ENCODE measurements around the gene FRAS1. TPM values are rescaled to one million over a fixed set of nuclear protein-coding genes. Genes with fewer than 3 reads are reported as not detected.

The FRAS1 gene
- total RNA-seq, 5 donors from 2014 or later (not counting 1 experiment from before 2014, with no cell fraction given) = 0.23 to 0.39 (median 0.32) TPM; not detected in 2

- no peaks in the 10 kb centered on the region for H3K4me1 Mint-ChIP-seq
- H3K36me3 Mint-ChIP-seq = no peaks in the 10 kb centered on the region
- H3K27ac ChIP-seq (ENCODE audit: low read length) = no peak overlapping the region
- no peak overlapping the region for H3K4me3 ChIP-seq (ENCODE audit: control insufficient read depth in 1 of 2, extremely low read depth in 1 of 2, low read length in 1 of 2)
- no peak for ATAC-seq (replicated peaks in 1 of 4)
- H3K4me1 ChIP-seq (ENCODE audit: control insufficient read depth in 1 of 2, extremely low read depth in 1 of 2, insufficient read depth in 2 of 2, low read length in 2 of 2) = no peaks in the 10 kb centered on the region
- no peak overlapping the region for H3K4me3 Mint-ChIP-seq
- ChIA-PET CTCF (no interaction called here), POLR2A (no interaction called here)
- no peak for DNase-seq
- peaks cover 0 to 4% of the 10 kb centered on the region in 2 experiments for H3K27me3 ChIP-seq (replicated peaks in 1 of 2; ENCODE audit: control insufficient read depth in 2 of 2, extremely low read depth in 1 of 2, insufficient read depth in 2 of 2, low read length in 1 of 2)
- H3K36me3 ChIP-seq (ENCODE audit: control insufficient read depth in 2 of 2, extremely low read depth in 1 of 2, insufficient read depth in 1 of 2, low read length in 1 of 2) = no peaks in the 10 kb centered on the region
- H3K9me3 ChIP-seq = no peaks in the 10 kb centered on the region
- no peak overlapping the region for H3K27ac Mint-ChIP-seq
- no CpG with 5 or more reads among the region's 4 CpGs for WGBS (ENCODE audit: insufficient coverage)
- H3K9me3 Mint-ChIP-seq = no peaks in the 10 kb centered on the region
- peaks cover 0 to 4% of the 10 kb centered on the region in 2 donors for H3K27me3 Mint-ChIP-seq
These were observed 312.6 kb downstream of the FRAS1 start for GRCh38 chr4:78369679-78370078.

GRCh38 chr4:78370631-78371372 lies 313.7 kb downstream of the FRAS1 start:
- no peaks in the 10 kb centered on the region for H3K4me1 ChIP-seq (ENCODE audit: control insufficient read depth in 1 of 2, extremely low read depth in 1 of 2, insufficient read depth in 2 of 2, low read length in 2 of 2)
- H3K9me3 Mint-ChIP-seq = no peaks in the 10 kb centered on the region
- peaks cover 0 to 4% of the 10 kb centered on the region in 2 experiments for H3K27me3 ChIP-seq (replicated peaks in 1 of 2; ENCODE audit: control insufficient read depth in 2 of 2, extremely low read depth in 1 of 2, insufficient read depth in 2 of 2, low read length in 1 of 2)
- CTCF ChIA-PET = no interaction called here
- POLR2A ChIA-PET = interaction anchor here in 1 of 2 donors (0.7 kb wide), 1 partner anchor 28 kb away, joined by 4 read pairs; no protein-coding TSS in a partner anchor
- H3K27ac ChIP-seq (ENCODE audit: low read length) = no peak overlapping the region
- no peaks in the 10 kb centered on the region for H3K36me3 ChIP-seq (ENCODE audit: control insufficient read depth in 2 of 2, extremely low read depth in 1 of 2, insufficient read depth in 1 of 2, low read length in 1 of 2)
- H3K27ac Mint-ChIP-seq = no peak overlapping the region
- no peaks in the 10 kb centered on the region for H3K36me3 Mint-ChIP-seq
- H3K9me3 ChIP-seq = no peaks in the 10 kb centered on the region
- WGBS (ENCODE audit: insufficient coverage) = 71% methylated on average over 1 of the region's 6 CpGs
- DNase-seq = no peak
- no peak for ATAC-seq (replicated peaks in 1 of 4)
- peaks cover 4% of the 10 kb centered on the region in 2 donors for H3K27me3 Mint-ChIP-seq
- H3K4me3 Mint-ChIP-seq = no peak overlapping the region
- H3K4me3 ChIP-seq (ENCODE audit: control insufficient read depth in 1 of 2, extremely low read depth in 1 of 2, low read length in 1 of 2) = no peak overlapping the region
- no peaks in the 10 kb centered on the region for H3K4me1 Mint-ChIP-seq

DNA sequence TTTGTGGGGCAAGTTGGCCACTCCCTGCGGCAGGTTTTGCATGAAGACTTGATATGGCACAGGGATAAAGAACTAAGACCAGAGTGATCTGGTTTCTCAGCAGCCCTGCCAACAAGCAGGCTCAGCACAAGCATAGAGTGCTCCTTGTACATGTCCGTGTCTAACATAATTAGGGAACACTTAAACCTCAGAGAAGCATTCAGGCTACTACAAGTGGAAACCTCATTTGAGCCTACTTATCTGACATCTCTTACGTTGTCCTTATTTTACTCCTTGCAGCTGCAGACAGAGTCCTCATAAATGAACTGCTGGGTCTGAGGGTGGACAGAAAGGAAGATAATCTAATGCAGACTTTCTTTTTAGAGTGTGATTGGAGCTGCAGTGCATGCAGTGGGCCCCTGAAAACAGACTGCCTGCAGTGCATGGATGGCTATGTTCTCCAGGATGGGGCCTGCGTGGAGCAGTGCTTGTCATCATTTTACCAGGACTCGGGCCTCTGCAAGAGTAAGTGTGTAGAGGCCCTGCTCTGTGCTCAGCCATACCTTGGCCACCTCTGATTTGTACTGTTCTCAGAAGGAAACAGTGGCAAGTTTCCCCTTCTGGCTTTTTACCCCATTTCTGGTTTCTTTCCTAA lies 315.3 kb downstream of the FRAS1 start:
- no peaks in the 10 kb centered on the region for H3K36me3 ChIP-seq (ENCODE audit: control insufficient read depth in 2 of 2, extremely low read depth in 1 of 2, insufficient read depth in 1 of 2, low read length in 1 of 2)
- peaks cover 0 to 2% of the 10 kb centered on the region in 2 experiments for H3K27me3 ChIP-seq (replicated peaks in 1 of 2; ENCODE audit: control insufficient read depth in 2 of 2, extremely low read depth in 1 of 2, insufficient read depth in 2 of 2, low read length in 1 of 2)
- H3K27ac Mint-ChIP-seq = no peak overlapping the region
- H3K27ac ChIP-seq (ENCODE audit: low read length) = no peak overlapping the region
- POLR2A ChIA-PET = no interaction called here
- H3K4me3 Mint-ChIP-seq = no peak overlapping the region
- CTCF ChIA-PET = no interaction called here
- no peaks in the 10 kb centered on the region for H3K9me3 Mint-ChIP-seq
- H3K27me3 Mint-ChIP-seq = peaks cover 4% of the 10 kb centered on the region in 2 donors
- WGBS (ENCODE audit: insufficient coverage) = 88% methylated on average over 4 of the region's 5 CpGs
- H3K9me3 ChIP-seq = no peaks in the 10 kb centered on the region
- H3K4me1 ChIP-seq (ENCODE audit: control insufficient read depth in 1 of 2, extremely low read depth in 1 of 2, insufficient read depth in 2 of 2, low read length in 2 of 2) = no peaks in the 10 kb centered on the region
- H3K4me1 Mint-ChIP-seq = no peaks in the 10 kb centered on the region
- no peak overlapping the region for H3K4me3 ChIP-seq (ENCODE audit: control insufficient read depth in 1 of 2, extremely low read depth in 1 of 2, low read length in 1 of 2)
- ATAC-seq (replicated peaks in 1 of 4) (no peak), DNase-seq (no peak)
- H3K36me3 Mint-ChIP-seq = no peaks in the 10 kb centered on the region

- Mint-ChIP-seq H3K27me3 (peaks cover 0 to 4% of the 10 kb centered on the region in 2 donors), H3K9me3 (no peaks in the 10 kb centered on the region), H3K4me1 (no peaks in the 10 kb centered on the region), H3K27ac (no peak overlapping the region), H3K4me3 (no peak overlapping the region), H3K36me3 (no peaks in the 10 kb centered on the region)
- Histone ChIP-seq H3K4me3 (ENCODE audit: control insufficient read depth in 1 of 2, extremely low read depth in 1 of 2, low read length in 1 of 2) (no peak overlapping the region), H3K9me3 (no peaks in the 10 kb centered on the region), H3K4me1 (ENCODE audit: control insufficient read depth in 1 of 2, extremely low read depth in 1 of 2, insufficient read depth in 2 of 2, low read length in 2 of 2) (no peaks in the 10 kb centered on the region), H3K27ac (ENCODE audit: low read length) (no peak overlapping the region), H3K27me3 (replicated peaks in 1 of 2; ENCODE audit: control insufficient read depth in 2 of 2, extremely low read depth in 1 of 2, insufficient read depth in 2 of 2, low read length in 1 of 2) (peaks cover 0 to 2% of the 10 kb centered on the region in 2 experiments), H3K36me3 (ENCODE audit: control insufficient read depth in 2 of 2, extremely low read depth in 1 of 2, insufficient read depth in 1 of 2, low read length in 1 of 2) (no peaks in the 10 kb centered on the region)
- ATAC-seq (replicated peaks in 1 of 4) (no peak), DNase-seq (no peak)
- 80% methylated on average over 2 of the region's 2 CpGs for WGBS (ENCODE audit: insufficient coverage)
- CTCF ChIA-PET = no interaction called here
- POLR2A ChIA-PET = no interaction called here
These were observed 320.4 kb downstream of the FRAS1 start for GRCh38 chr4:78377555-78377954.

DNA sequence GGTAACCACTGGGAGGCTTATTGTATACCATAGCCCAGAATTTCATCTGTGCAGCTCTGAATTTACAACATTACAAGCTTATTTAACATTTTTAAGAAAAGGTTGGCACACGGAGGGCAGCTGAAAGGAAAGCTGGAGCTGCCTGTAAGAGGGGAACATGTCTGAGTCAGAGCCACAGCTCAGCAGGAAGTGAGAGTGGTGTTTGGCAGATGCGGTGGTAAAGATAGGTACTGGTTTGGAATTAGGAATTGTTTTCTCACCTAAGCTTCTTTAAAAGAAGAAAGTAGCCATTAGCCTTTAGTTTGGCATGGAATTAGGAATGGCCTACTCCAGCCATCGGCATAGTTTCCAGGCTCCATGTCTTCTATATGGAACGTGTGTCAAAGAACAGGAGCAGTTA lies 321.9 kb downstream of the FRAS1 start:
- H3K9me3 ChIP-seq = no peaks in the 10 kb centered on the region
- H3K36me3 ChIP-seq (ENCODE audit: control insufficient read depth in 2 of 2, extremely low read depth in 1 of 2, insufficient read depth in 1 of 2, low read length in 1 of 2) = no peaks in the 10 kb centered on the region
- Mint-ChIP-seq H3K27ac (no peak overlapping the region), H3K9me3 (no peaks in the 10 kb centered on the region), H3K4me1 (no peaks in the 10 kb centered on the region), H3K36me3 (no peaks in the 10 kb centered on the region), H3K4me3 (no peak overlapping the region), H3K27me3 (peaks cover 0 to 4% of the 10 kb centered on the region in 2 donors)
- WGBS (ENCODE audit: insufficient coverage) = 75% methylated on average over 3 of the region's 4 CpGs
- H3K4me1 ChIP-seq (ENCODE audit: control insufficient read depth in 1 of 2, extremely low read depth in 1 of 2, insufficient read depth in 2 of 2, low read length in 2 of 2) = no peaks in the 10 kb centered on the region
- no peaks in the 10 kb centered on the region for H3K27me3 ChIP-seq (replicated peaks in 1 of 2; ENCODE audit: control insufficient read depth in 2 of 2, extremely low read depth in 1 of 2, insufficient read depth in 2 of 2, low read length in 1 of 2)
- DNase-seq = no peak
- H3K27ac ChIP-seq (ENCODE audit: low read length) = no peak overlapping the region
- H3K4me3 ChIP-seq (ENCODE audit: control insufficient read depth in 1 of 2, extremely low read depth in 1 of 2, low read length in 1 of 2) = no peak overlapping the region
- POLR2A ChIA-PET = no interaction called here
- ATAC-seq (replicated peaks in 1 of 4) = no peak
- CTCF ChIA-PET = interaction anchor here in 1 of 2 donors (0.6 kb wide), 1 partner anchor 482 kb away, joined by 10 read pairs; no protein-coding TSS in a partner anchor

DNA sequence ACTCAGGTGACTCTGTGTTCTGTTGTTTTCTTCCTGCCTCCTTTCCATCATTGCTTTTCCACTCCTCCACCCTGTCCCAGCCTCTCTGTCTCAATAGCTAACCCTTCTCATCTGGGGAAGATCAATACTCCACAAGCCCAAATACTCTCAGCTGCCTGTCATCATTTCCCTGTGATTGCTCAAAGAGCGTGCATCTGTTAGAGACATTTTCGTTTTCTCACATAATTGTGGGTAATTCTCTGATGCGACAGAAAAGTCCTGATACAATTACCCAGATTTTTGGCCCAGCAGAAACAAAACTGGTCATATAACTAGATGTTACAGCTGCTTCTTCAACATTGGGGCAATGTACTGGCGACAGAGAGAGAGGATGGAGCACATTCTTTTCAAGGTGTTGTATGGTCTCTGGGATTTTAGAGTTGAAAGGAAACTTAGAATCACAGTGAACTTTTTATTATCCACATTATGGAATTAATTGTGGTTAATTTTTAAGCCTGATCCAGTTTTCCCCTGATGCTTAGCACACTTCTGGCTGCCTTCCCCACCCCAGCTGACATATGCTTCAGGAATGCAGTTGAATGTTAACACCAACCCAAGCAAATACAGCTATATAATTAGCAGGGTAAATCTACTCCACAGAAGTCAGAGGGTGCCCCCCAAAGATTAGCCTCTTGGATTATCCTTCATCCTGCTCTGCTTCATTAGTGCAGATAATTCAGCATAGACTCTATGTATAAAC lies 323.0 kb downstream of the FRAS1 start:
- POLR2A ChIA-PET = no interaction called here
- Histone ChIP-seq H3K4me1 (ENCODE audit: control insufficient read depth in 1 of 2, extremely low read depth in 1 of 2, insufficient read depth in 2 of 2, low read length in 2 of 2) (no peaks in the 10 kb centered on the region), H3K4me3 (ENCODE audit: control insufficient read depth in 1 of 2, extremely low read depth in 1 of 2, low read length in 1 of 2) (no peak overlapping the region), H3K27ac (ENCODE audit: low read length) (no peak overlapping the region), H3K27me3 (replicated peaks in 1 of 2; ENCODE audit: control insufficient read depth in 2 of 2, extremely low read depth in 1 of 2, insufficient read depth in 2 of 2, low read length in 1 of 2) (no peaks in the 10 kb centered on the region), H3K9me3 (no peaks in the 10 kb centered on the region), H3K36me3 (ENCODE audit: control insufficient read depth in 2 of 2, extremely low read depth in 1 of 2, insufficient read depth in 1 of 2, low read length in 1 of 2) (no peaks in the 10 kb centered on the region)
- no peak for ATAC-seq (replicated peaks in 1 of 4)
- WGBS (ENCODE audit: insufficient coverage) = 76% methylated on average over 2 of the region's 4 CpGs
- no peaks in the 10 kb centered on the region for H3K36me3 Mint-ChIP-seq
- CTCF ChIA-PET = no interaction called here
- H3K9me3 Mint-ChIP-seq = no peaks in the 10 kb centered on the region
- no peak for DNase-seq
- H3K4me1 Mint-ChIP-seq = no peaks in the 10 kb centered on the region
- no peak overlapping the region for H3K27ac Mint-ChIP-seq
- peaks cover 0 to 7% of the 10 kb centered on the region in 2 donors for H3K27me3 Mint-ChIP-seq
- no peak overlapping the region for H3K4me3 Mint-ChIP-seq

All from T-cell (primary cell).